Activated CD8-positive, alpha-beta memory T cell treated with anti-CD3 and anti-CD28 coated beads, Interleukin-2, amount 50 U/mL, for 1 hour (primary cell): Measurements from ENCODE around the gene RTN4R.

ENCODE experiments used
- DNase-seq: peaks from one replicate; pipeline ENCODE4 v3.0.0-alpha.2; 2020; ENCODE audit errors: extremely low read depth

RTN4R gene

GRCh38 chr22:20242393-20243175 lies 25.5 kb downstream of the RTN4R start:
- no peak for DNase-seq

- DNase-seq: no peak
Measured at GRCh38 chr22:20241579-20242392, 26.3 kb downstream of the RTN4R start.

GRCh38 chr22:20240900-20241299 lies 27.2 kb downstream of the RTN4R start:
- no peak for DNase-seq

GRCh38 chr22:20240447-20240764 lies 27.7 kb downstream of the RTN4R start:
- no peak for DNase-seq

GRCh38 chr22:20239676-20240446 lies 28.3 kb downstream of the RTN4R start:
- no peak for DNase-seq

GRCh38 chr22:20238901-20239675 lies 29.0 kb downstream of the RTN4R start:
- DNase-seq: no peak

- DNase-seq: no peak
Measured at GRCh38 chr22:20238536-20238900, 29.6 kb downstream of the RTN4R start.

GRCh38 chr22:20237480-20238440 lies 30.4 kb downstream of the RTN4R start:
- DNase-seq: no peak

GRCh38 chr22:20236052-20236717 lies 31.9 kb downstream of the RTN4R start:
- DNase-seq: no peak

GRCh38 chr22:20235389-20235991 lies 32.6 kb downstream of the RTN4R start:
- no peak for DNase-seq

GRCh38 chr22:20234760-20235388 lies 33.2 kb downstream of the RTN4R start:
- no peak for DNase-seq

- no peak for DNase-seq
Measured at GRCh38 chr22:20234314-20234682, 33.8 kb downstream of the RTN4R start.

- DNase-seq: no peak
Measured at GRCh38 chr22:20233351-20234313, 34.5 kb downstream of the RTN4R start.

GRCh38 chr22:20232781-20233180 lies 35.3 kb downstream of the RTN4R start:
- no peak for DNase-seq

- no peak for DNase-seq
Measured at GRCh38 chr22:20232237-20232598, 35.9 kb downstream of the RTN4R start.

GRCh38 chr22:20231514-20232236 lies 36.4 kb downstream of the RTN4R start:
- no peak for DNase-seq

- DNase-seq: no peak
Measured at GRCh38 chr22:20230777-20231420, 37.2 kb downstream of the RTN4R start.
